Panc1 (cell line): ENCODE measurements around the gene DCBLD2.

Experiments
- POLR2AphosphoS5 ChIP-seq: IDR thresholded peaks from 2 replicates; pipeline ENCODE4 v1.6.1; 2012; ENCODE audit warnings: mild to moderate bottlenecking, low read depth, low read length, moderate library complexity
- SIN3A ChIP-seq: IDR thresholded peaks from 2 replicates; pipeline ENCODE4 v1.6.1; 2012; ENCODE audit warnings: low read depth, mild to moderate bottlenecking, low read length, moderate library complexity, borderline replicate concordance; ENCODE audit not compliant: insufficient read depth
- TCF7L2 ChIP-seq: IDR thresholded peaks from 2 replicates; pipeline ENCODE4 v1.6.1; 2011; ENCODE audit warnings: mild to moderate bottlenecking, low read depth, low read length, inconsistent platforms
- TF ChIP-seq, protein P1 (sequence below): fragments of 450-650 bp; IDR thresholded peaks from 2 replicates; pipeline ENCODE4 v1.5.1; 2017; ENCODE audit warnings: mild to moderate bottlenecking
- TF ChIP-seq, protein P2 (sequence below), 2 experiments: IDR thresholded peaks; 2 replicates each; pipeline ENCODE4 v1.6.1; 2011 to 2012; ENCODE audit warnings: low read depth in 2 of 2, control low read depth in 1 of 2, low read length in 1 of 2, mild to moderate bottlenecking in 1 of 2, moderate library complexity in 1 of 2; ENCODE audit not compliant: insufficient read depth in 1 of 2

DNA sequence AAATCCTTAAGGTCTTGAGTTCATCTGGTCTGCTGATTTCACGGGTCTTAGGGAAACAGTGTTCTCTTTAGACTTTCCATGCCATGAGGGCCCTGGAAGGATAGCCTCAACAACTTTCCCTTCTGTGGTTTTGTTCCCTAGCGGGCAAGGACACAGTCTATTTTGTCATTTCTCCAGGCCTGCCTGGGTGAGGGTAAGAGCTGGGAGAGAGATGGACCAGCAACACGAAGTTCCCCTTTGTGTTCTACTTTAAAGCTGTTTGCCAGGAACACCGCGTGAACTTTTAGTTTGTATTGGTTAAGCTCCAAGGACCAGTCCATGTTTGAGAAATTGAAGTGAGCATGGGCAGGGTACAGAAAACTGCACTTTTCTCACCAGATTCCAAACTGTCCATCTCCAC, 117.5 kb downstream of the DCBLD2 start:
- TF ChIP-seq, protein P1, sequence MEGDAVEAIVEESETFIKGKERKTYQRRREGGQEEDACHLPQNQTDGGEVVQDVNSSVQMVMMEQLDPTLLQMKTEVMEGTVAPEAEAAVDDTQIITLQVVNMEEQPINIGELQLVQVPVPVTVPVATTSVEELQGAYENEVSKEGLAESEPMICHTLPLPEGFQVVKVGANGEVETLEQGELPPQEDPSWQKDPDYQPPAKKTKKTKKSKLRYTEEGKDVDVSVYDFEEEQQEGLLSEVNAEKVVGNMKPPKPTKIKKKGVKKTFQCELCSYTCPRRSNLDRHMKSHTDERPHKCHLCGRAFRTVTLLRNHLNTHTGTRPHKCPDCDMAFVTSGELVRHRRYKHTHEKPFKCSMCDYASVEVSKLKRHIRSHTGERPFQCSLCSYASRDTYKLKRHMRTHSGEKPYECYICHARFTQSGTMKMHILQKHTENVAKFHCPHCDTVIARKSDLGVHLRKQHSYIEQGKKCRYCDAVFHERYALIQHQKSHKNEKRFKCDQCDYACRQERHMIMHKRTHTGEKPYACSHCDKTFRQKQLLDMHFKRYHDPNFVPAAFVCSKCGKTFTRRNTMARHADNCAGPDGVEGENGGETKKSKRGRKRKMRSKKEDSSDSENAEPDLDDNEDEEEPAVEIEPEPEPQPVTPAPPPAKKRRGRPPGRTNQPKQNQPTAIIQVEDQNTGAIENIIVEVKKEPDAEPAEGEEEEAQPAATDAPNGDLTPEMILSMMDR, result no peak
- no peak for TF ChIP-seq TCF7L2
- TF ChIP-seq SIN3A, result no peak
- TF ChIP-seq POLR2AphosphoS5, result no peak
- TF ChIP-seq, protein P2, sequence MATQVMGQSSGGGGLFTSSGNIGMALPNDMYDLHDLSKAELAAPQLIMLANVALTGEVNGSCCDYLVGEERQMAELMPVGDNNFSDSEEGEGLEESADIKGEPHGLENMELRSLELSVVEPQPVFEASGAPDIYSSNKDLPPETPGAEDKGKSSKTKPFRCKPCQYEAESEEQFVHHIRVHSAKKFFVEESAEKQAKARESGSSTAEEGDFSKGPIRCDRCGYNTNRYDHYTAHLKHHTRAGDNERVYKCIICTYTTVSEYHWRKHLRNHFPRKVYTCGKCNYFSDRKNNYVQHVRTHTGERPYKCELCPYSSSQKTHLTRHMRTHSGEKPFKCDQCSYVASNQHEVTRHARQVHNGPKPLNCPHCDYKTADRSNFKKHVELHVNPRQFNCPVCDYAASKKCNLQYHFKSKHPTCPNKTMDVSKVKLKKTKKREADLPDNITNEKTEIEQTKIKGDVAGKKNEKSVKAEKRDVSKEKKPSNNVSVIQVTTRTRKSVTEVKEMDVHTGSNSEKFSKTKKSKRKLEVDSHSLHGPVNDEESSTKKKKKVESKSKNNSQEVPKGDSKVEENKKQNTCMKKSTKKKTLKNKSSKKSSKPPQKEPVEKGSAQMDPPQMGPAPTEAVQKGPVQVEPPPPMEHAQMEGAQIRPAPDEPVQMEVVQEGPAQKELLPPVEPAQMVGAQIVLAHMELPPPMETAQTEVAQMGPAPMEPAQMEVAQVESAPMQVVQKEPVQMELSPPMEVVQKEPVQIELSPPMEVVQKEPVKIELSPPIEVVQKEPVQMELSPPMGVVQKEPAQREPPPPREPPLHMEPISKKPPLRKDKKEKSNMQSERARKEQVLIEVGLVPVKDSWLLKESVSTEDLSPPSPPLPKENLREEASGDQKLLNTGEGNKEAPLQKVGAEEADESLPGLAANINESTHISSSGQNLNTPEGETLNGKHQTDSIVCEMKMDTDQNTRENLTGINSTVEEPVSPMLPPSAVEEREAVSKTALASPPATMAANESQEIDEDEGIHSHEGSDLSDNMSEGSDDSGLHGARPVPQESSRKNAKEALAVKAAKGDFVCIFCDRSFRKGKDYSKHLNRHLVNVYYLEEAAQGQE (IDR thresholded peaks at IDR 0.05; ENCODE audit: insufficient read depth in 1 of 2, low read depth in 2 of 2, low read length in 1 of 2), result no peak
